OCI-LY1 (cell line): ENCODE data around the gene GMDS.

Experiments used
- CTCF ChIP-seq: fragments of 200-600 bp; sonication (generic), shearing (Covaris generic); IDR thresholded peaks from 2 replicates; pipeline ENCODE4 v1.5.1; 2017; ENCODE audit warnings: mild to moderate bottlenecking, antibody characterized with exemption, low read length, moderate library complexity, mixed read lengths
- EZH2 ChIP-seq: fragments of 200-600 bp; sonication (generic), shearing (Covaris generic); IDR thresholded peaks from 2 replicates; pipeline ENCODE4 v1.8.0; 2017; ENCODE audit warnings: borderline replicate concordance, mixed run types, mild to moderate bottlenecking, antibody characterized with exemption, low read length, moderate library complexity, mixed read lengths

GRCh38 chr6:1796706-1797529 is 448.5 kb downstream of the GMDS start:
- TF ChIP-seq EZH2 (no peak), CTCF (no peak)
